Keratinocyte (primary cell): Measurements from ENCODE around the gene GREB1. TPM values are rescaled to one million over a fixed set of nuclear protein-coding genes. Genes with fewer than 3 reads are reported as not detected.

Source experiments
- DNase-seq: peaks from one replicate; pipeline ENCODE4 v3.0.0-alpha.2; 2011; ENCODE audit warnings: low read depth, missing footprints, low spot score
- FAIRE-seq: peaks from 2 replicates; lab custom pipeline; 2011; peaks lifted over from hg19 to GRCh38; lab: Jason Lieb, UNC
- H2AFZ ChIP-seq: 2 replicates; pipeline ENCODE4 v1.6.0; 2012; ENCODE audit warnings: low read length, control low read depth, inconsistent platforms; ENCODE audit not compliant: control insufficient read depth
- H3K27ac ChIP-seq: 2 replicates; pipeline ENCODE4 v1.5.1; 2011; ENCODE audit warnings: low read length; ENCODE audit not compliant: control insufficient read depth, insufficient read depth
- H3K27me3 ChIP-seq: 3 replicates; pipeline ENCODE4 v1.6.0; 2011; ENCODE audit warnings: low read length; ENCODE audit not compliant: control insufficient read depth, insufficient read depth; ENCODE audit errors: extremely low read depth
- H3K36me3 ChIP-seq, 2 experiments: 2 replicates in 1 of 2; 3 replicates in 1 of 2; pipeline ENCODE4 v1.5.1; 2011; ENCODE audit warnings: low read length in 2 of 2, mild to moderate bottlenecking in 1 of 2; ENCODE audit not compliant: control insufficient read depth in 2 of 2, insufficient read depth in 2 of 2; ENCODE audit errors: extremely low read depth in 1 of 2
- H3K4me1 ChIP-seq: 3 replicates; pipeline ENCODE4 v1.5.1; 2011; ENCODE audit warnings: low read length; ENCODE audit not compliant: control insufficient read depth, insufficient read depth; ENCODE audit errors: extremely low read depth
- H3K4me2 ChIP-seq: 3 replicates; pipeline ENCODE4 v1.6.0; 2011; ENCODE audit warnings: low read depth, low read length; ENCODE audit not compliant: control insufficient read depth, insufficient read depth; ENCODE audit errors: extremely low read depth
- H3K4me3 ChIP-seq, 3 experiments: fragments of 200-600 bp in 1 of 3; sonication (generic) in 1 of 3; 2 replicates in 2 of 3; 3 replicates in 1 of 3; pipeline ENCODE4 v1.5.1; 2011 to 2016; ENCODE audit warnings: low read length in 3 of 3, mild to moderate bottlenecking in 3 of 3, control low read depth in 2 of 3, inconsistent platforms in 1 of 3, low read depth in 1 of 3, mixed read lengths in 1 of 3, mixed run types in 1 of 3, moderate library complexity in 1 of 3; ENCODE audit not compliant: control insufficient read depth in 2 of 3, insufficient read depth in 2 of 3; ENCODE audit errors: extremely low read depth in 1 of 3
- H3K79me2 ChIP-seq: 2 replicates; pipeline ENCODE4 v1.6.0; 2012; ENCODE audit warnings: low read length; ENCODE audit not compliant: control insufficient read depth, insufficient read depth
- H3K9ac ChIP-seq: 3 replicates; pipeline ENCODE4 v1.6.0; 2011; ENCODE audit warnings: low read length; ENCODE audit not compliant: control insufficient read depth, insufficient read depth; ENCODE audit errors: extremely low read depth
- H3K9me1 ChIP-seq: 3 replicates; pipeline ENCODE4 v1.6.0; 2011; ENCODE audit warnings: low read length; ENCODE audit not compliant: control insufficient read depth, insufficient read depth; ENCODE audit errors: extremely low read depth
- H3K9me3 ChIP-seq: 2 replicates; pipeline ENCODE4 v1.5.1; 2012; ENCODE audit warnings: low read depth, low read length; ENCODE audit not compliant: control insufficient read depth
- H4K20me1 ChIP-seq: 3 replicates; pipeline ENCODE4 v1.6.0; 2011; ENCODE audit warnings: low read length; ENCODE audit not compliant: control insufficient read depth, insufficient read depth; ENCODE audit errors: extremely low read depth
- EZH2 ChIP-seq: IDR thresholded peaks from one replicate; pipeline ENCODE4 v1.6.1; 2012; ENCODE audit warnings: inconsistent platforms, mild to moderate bottlenecking, low read length, moderate library complexity
- dilution Hi-C: fragments of 300-500 bp; cut with MboI; formaldehyde crosslinking; loops from one replicate; pipeline ENCODE4 v1.7.0; 2020; ENCODE audit warnings: low sequenced_read_pairs; ENCODE audit not compliant: extremely low pct_ligation_motif_present
- polyA plus RNA-seq, 5 experiments: library from polyadenylated mRNA; depleted of rRNA in 3 of 5; stranded (reverse) in 3 of 5; stranded (forward) in 1 of 5; unstranded in 1 of 5; fragments of >200 nt; gene quantifications; 1 replicate in 1 of 5; 2 replicates in 3 of 5; 3 replicates in 1 of 5; pipeline versions ENCODE4 v1.2.1 to v1.2.3, GENCODE V29; 2011 to 2012; ENCODE audit warnings: missing spikeins in 2 of 5, low read depth in 1 of 5, low replicate concordance in 1 of 5
- TF ChIP-seq, protein P1 (sequence below), 3 experiments: IDR thresholded peaks in 1 of 3; conservative IDR thresholded peaks in 1 of 3; optimal IDR thresholded peaks in 1 of 3; 2 replicates in 2 of 3; 3 replicates in 1 of 3; pipeline versions ENCODE3 to v1.5.1; 2011; ENCODE audit warnings: low read length in 3 of 3, mild to moderate bottlenecking in 3 of 3, moderate library complexity in 2 of 3, control low read depth in 1 of 3, inconsistent platforms in 1 of 3; ENCODE audit not compliant: insufficient read depth in 2 of 3; ENCODE audit errors: extremely low read depth in 1 of 3

The GREB1 gene
- polyA plus RNA-seq, 1 donor (not counting 4 experiments of a cell fraction or from before 2014, with no cell fraction given) = 0.13 TPM

DNA sequence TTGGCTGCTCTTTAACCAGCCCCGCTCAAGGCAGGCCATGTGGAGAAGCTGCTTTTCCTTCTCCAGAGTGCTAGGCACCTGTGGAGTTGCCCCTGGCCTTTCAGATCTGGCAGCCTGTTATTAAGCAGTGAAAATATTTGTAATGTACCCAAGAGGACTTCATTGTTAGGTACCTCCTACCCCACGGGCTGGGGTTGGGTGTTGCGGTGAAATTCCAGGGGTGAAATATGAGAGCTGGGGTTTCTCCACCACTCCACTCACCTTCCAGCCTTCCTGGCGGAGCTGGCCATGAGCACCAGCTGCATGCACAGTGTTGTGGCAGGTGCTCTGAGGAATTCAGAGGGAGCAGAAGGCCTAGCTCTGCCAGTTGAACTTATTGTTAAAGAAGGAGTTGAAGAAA, 97.0 kb downstream of the GREB1 start:
- TF ChIP-seq, protein P1, sequence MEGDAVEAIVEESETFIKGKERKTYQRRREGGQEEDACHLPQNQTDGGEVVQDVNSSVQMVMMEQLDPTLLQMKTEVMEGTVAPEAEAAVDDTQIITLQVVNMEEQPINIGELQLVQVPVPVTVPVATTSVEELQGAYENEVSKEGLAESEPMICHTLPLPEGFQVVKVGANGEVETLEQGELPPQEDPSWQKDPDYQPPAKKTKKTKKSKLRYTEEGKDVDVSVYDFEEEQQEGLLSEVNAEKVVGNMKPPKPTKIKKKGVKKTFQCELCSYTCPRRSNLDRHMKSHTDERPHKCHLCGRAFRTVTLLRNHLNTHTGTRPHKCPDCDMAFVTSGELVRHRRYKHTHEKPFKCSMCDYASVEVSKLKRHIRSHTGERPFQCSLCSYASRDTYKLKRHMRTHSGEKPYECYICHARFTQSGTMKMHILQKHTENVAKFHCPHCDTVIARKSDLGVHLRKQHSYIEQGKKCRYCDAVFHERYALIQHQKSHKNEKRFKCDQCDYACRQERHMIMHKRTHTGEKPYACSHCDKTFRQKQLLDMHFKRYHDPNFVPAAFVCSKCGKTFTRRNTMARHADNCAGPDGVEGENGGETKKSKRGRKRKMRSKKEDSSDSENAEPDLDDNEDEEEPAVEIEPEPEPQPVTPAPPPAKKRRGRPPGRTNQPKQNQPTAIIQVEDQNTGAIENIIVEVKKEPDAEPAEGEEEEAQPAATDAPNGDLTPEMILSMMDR (optimal IDR thresholded peaks at IDR 0.05 in 1 of 3, IDR thresholded peaks at IDR 0.05 in 1 of 3, conservative IDR thresholded peaks at IDR 0.05 in 1 of 3; ENCODE audit: extremely low read depth in 1 of 3, insufficient read depth in 2 of 3, low read length in 3 of 3) = no peak
- TF ChIP-seq EZH2 = no peak
- DNase-seq (no peak), FAIRE-seq (no peak)
- H3K27me3 ChIP-seq = no peaks in the 10 kb centered on the region
- no peak overlapping the region for H3K4me2 ChIP-seq
- no peaks in the 10 kb centered on the region for H3K36me3 ChIP-seq
- no peaks in the 10 kb centered on the region for H3K4me1 ChIP-seq
- no peaks in the 10 kb centered on the region for H3K9me1 ChIP-seq
- H3K79me2 ChIP-seq = no peaks in the 10 kb centered on the region
- H3K9ac ChIP-seq = no peak overlapping the region
- dilution Hi-C loops = no loop called here
- no peak overlapping the region for H3K4me3 ChIP-seq
- H2AFZ ChIP-seq = no peak overlapping the region
- no peaks in the 10 kb centered on the region for H4K20me1 ChIP-seq
- H3K27ac ChIP-seq = no peak overlapping the region
- peaks cover 5% of the 10 kb centered on the region for H3K9me3 ChIP-seq

DNA sequence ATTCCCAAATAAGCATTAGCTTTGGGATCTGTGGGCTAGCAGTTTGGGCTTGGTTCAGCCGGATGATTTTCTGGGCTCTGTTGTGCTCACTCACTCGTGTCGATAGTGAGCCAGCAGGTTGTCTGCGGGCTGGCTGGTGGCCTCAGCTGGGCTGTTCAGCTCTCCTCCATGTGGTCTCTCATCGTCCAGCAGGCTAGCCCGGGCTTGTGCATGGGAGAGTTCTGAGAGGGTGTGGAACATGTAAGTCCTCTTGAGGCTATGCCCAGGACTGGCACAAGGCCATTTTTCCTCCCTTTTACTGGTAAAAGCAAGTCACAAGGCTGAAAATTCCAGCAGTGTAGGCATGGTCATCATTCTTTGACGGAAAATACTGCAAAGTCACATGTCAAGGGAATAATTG, 97.6 kb downstream of the GREB1 start:
- H3K27me3 ChIP-seq = no peaks in the 10 kb centered on the region
- no peaks in the 10 kb centered on the region for H4K20me1 ChIP-seq
- no peaks in the 10 kb centered on the region for H3K79me2 ChIP-seq
- H3K4me3 ChIP-seq = no peak overlapping the region
- no peaks in the 10 kb centered on the region for H3K4me1 ChIP-seq
- no peak for FAIRE-seq
- no peak for DNase-seq
- TF ChIP-seq EZH2 = no peak
- TF ChIP-seq, protein P1 (optimal IDR thresholded peaks at IDR 0.05 in 1 of 3, IDR thresholded peaks at IDR 0.05 in 1 of 3, conservative IDR thresholded peaks at IDR 0.05 in 1 of 3; ENCODE audit: extremely low read depth in 1 of 3, insufficient read depth in 2 of 3, low read length in 3 of 3) = no peak
- dilution Hi-C loops = no loop called here
- H2AFZ ChIP-seq = no peak overlapping the region
- no peaks in the 10 kb centered on the region for H3K36me3 ChIP-seq
- no peak overlapping the region for H3K4me2 ChIP-seq
- peaks cover 5% of the 10 kb centered on the region for H3K9me3 ChIP-seq
- no peak overlapping the region for H3K9ac ChIP-seq
- H3K9me1 ChIP-seq = no peaks in the 10 kb centered on the region
- no peak overlapping the region for H3K27ac ChIP-seq
